Stomach (tissue), 4 donors: ENCODE measurements around the gene THYN1.
"Not testable (repeated sequence)": the region's sequence is repeated elsewhere in the genome, so short reads cannot be mapped to it uniquely, and the experiment has no call there.

ENCODE experiments used
- EP300 ChIP-seq: sonication (generic); formaldehyde crosslinking; IDR thresholded peaks from one replicate; pipeline ENCODE4 v1.6.1; 2017; ENCODE audit warnings: antibody characterized with exemption
- POLR2A ChIP-seq, 4 donors: fragments of 450-650 bp; IDR thresholded peaks; one replicate each; pipeline ENCODE4 v1.6.1; 2016; ENCODE audit warnings: antibody characterized with exemption in 4 of 4, control low read depth in 2 of 4, mild to moderate bottlenecking in 1 of 4, moderate library complexity in 1 of 4

- TF ChIP-seq POLR2A (IDR thresholded peaks at IDR 0.05); EP300: not testable (repeated sequence)
Observed at GRCh38 chr11:134284349-134284748, 31.2 kb upstream of the THYN1 start.
